Measurements from ENCODE around the gene VGLL3. TPM values are rescaled to one million over a fixed set of nuclear protein-coding genes. Genes with fewer than 3 reads are reported as not detected.

The VGLL3 gene
- total and polyA plus RNA-seq, 8 donors: 20.8 to 55.3 (median 25.6) TPM

- no peak for DNase-seq
- H3K9me3 ChIP-seq: no peaks in the 10 kb centered on the region
- H3K27me3 ChIP-seq: no peaks in the 10 kb centered on the region
- TF ChIP-seq CTCF (IDR thresholded peaks at IDR 0.05): no peak
- H3K4me1 ChIP-seq: peaks cover 0 to 5% of the 10 kb centered on the region in 2 donors
- intact Hi-C loops (cut with DNase I): no loop called here
- no peak for ATAC-seq
- no peak overlapping the region for H3K27ac ChIP-seq
- no peak overlapping the region for H3K4me3 ChIP-seq
- H3K36me3 ChIP-seq: no peaks in the 10 kb centered on the region
Observed at GRCh38 chr3:86949850-86950249, 41.1 kb downstream of the VGLL3 start.

GRCh38 chr3:86948822-86949221 lies 42.1 kb downstream of the VGLL3 start:
- no peak overlapping the region for H3K4me3 ChIP-seq
- no peak for DNase-seq
- TF ChIP-seq CTCF (IDR thresholded peaks at IDR 0.05): no peak
- no peaks in the 10 kb centered on the region for H3K9me3 ChIP-seq
- ATAC-seq: no peak
- no peaks in the 10 kb centered on the region for H3K36me3 ChIP-seq
- H3K27ac ChIP-seq: no peak overlapping the region
- no peaks in the 10 kb centered on the region for H3K27me3 ChIP-seq
- intact Hi-C loops (cut with DNase I): no loop called here
- H3K4me1 ChIP-seq: no peaks in the 10 kb centered on the region

- no peak for ATAC-seq
- TF ChIP-seq CTCF (IDR thresholded peaks at IDR 0.05): no peak
- no peak for DNase-seq
- intact Hi-C loops (cut with DNase I): no loop called here
- H3K36me3 ChIP-seq: no peaks in the 10 kb centered on the region
- no peaks in the 10 kb centered on the region for H3K4me1 ChIP-seq
- no peaks in the 10 kb centered on the region for H3K27me3 ChIP-seq
- no peak overlapping the region for H3K4me3 ChIP-seq
- no peak overlapping the region for H3K27ac ChIP-seq
- no peaks in the 10 kb centered on the region for H3K9me3 ChIP-seq
Observed at GRCh38 chr3:86942206-86942605, 48.7 kb downstream of the VGLL3 start.

GRCh38 chr3:86938416-86939105 lies 52.4 kb downstream of the VGLL3 start:
- DNase-seq: peak in 1 of 4 donors; percentile 12
- no peak for ATAC-seq
- H3K4me3 ChIP-seq: no peak overlapping the region
- intact Hi-C loops (cut with DNase I): no loop called here
- no peaks in the 10 kb centered on the region for H3K4me1 ChIP-seq
- no peaks in the 10 kb centered on the region for H3K9me3 ChIP-seq
- no peaks in the 10 kb centered on the region for H3K36me3 ChIP-seq
- no peak for TF ChIP-seq CTCF (IDR thresholded peaks at IDR 0.05)
- no peak overlapping the region for H3K27ac ChIP-seq
- H3K27me3 ChIP-seq: no peaks in the 10 kb centered on the region

- no peaks in the 10 kb centered on the region for H3K36me3 ChIP-seq
- intact Hi-C loops (cut with DNase I): no loop called here
Observed at GRCh38 chr3:86937306-86937791, 53.6 kb downstream of the VGLL3 start.

More at GRCh38 chr3:86937306-86937791, 53.6 kb downstream of the VGLL3 start:
- H3K27me3 ChIP-seq: no peaks in the 10 kb centered on the region
- no peak for TF ChIP-seq CTCF (IDR thresholded peaks at IDR 0.05)
- no peak overlapping the region for H3K27ac ChIP-seq
- H3K4me3 ChIP-seq: no peak overlapping the region
- no peaks in the 10 kb centered on the region for H3K9me3 ChIP-seq
- DNase-seq (no peak), ATAC-seq (peak; percentile 61)
- H3K4me1 ChIP-seq: no peaks in the 10 kb centered on the region

All from left lung (tissue), 10 donors.